Psoas muscle (tissue), 8 donors: ENCODE results near the gene OR2A14. TPM values are rescaled to one million over a fixed set of nuclear protein-coding genes. Genes with fewer than 3 reads are reported as not detected.

Experiments
- ATAC-seq, 4 donors: fragments of 200-7000 bp; cut with Tn5 transposase; one replicate each; pipeline ENCODE4 v1.9.1; 2020; ENCODE audit warnings: moderate library complexity in 3 of 4, mild to moderate bottlenecking in 2 of 4
- DNase-seq, 2 donors: peaks; one replicate each; pipeline ENCODE4 v3.0.0-alpha.2; 2020
- H3K27ac ChIP-seq: fragments of 200-600 bp; one replicate; pipeline ENCODE4 v1.8.0; 2022
- H3K27me3 ChIP-seq, 3 donors: fragments of 200-600 bp in 1 of 3; one replicate each; pipeline versions ENCODE4 v1.6.1 to v1.8.0; 2013 to 2022; ENCODE audit warnings: low read length in 2 of 3, mild to moderate bottlenecking in 2 of 3, moderate library complexity in 1 of 3; ENCODE audit not compliant: insufficient read depth in 3 of 3
- H3K36me3 ChIP-seq, 2 donors: fragments of 200-600 bp in 1 of 2; one replicate each; pipeline versions ENCODE4 v1.6.1 to v1.8.0; 2013 to 2022; ENCODE audit warnings: low read depth in 1 of 2, mild to moderate bottlenecking in 1 of 2, moderate library complexity in 1 of 2; ENCODE audit not compliant: insufficient read depth in 1 of 2
- H3K4me1 ChIP-seq: fragments of 200-600 bp; one replicate; pipeline ENCODE4 v1.8.0; 2022
- H3K4me3 ChIP-seq: fragments of 200-600 bp; one replicate; pipeline ENCODE4 v1.8.0; 2022; ENCODE audit warnings: mild to moderate bottlenecking
- H3K9me3 ChIP-seq: fragments of 200-600 bp; one replicate; pipeline ENCODE4 v1.8.0; 2022
- WGBS, 3 donors: extraction: QIAGEN DNeasy Blood & Tissue Kit; methylation state at CpG; one replicate each; pipeline versions ENCODE4 v1.1.6 to v1.1.7; 2013; 5-methylcytosine and 5-hydroxymethylcytosine counted together
- intact Hi-C, 2 donors: fragments of 100-400 bp; cut with DNase I; formaldehyde crosslinking; loops; one replicate each; pipeline versions ENCODE4 v1.11.0 to v1.14.2; 2022
- polyA plus RNA-seq, 3 donors: library from polyadenylated mRNA; stranded (reverse); fragments of 200-250 nt; gene quantifications; one replicate each; pipeline ENCODE4 v1.2.3, GENCODE V29; 2013
- total RNA-seq, 4 donors: library from RNA; stranded (reverse); fragmentation: NEBNext Ultra II Directional in 2 of 4; extraction: Animal tissue kit (Norgen Biotek cat#: 25700) in 2 of 4; gene quantifications; one replicate each; pipeline versions ENCODE4 v1.2.1 to v1.2.4, GENCODE V29; 2021 to 2023
- TF ChIP-seq, protein P1 (sequence below): fragments of 200-600 bp; IDR thresholded peaks from one replicate; pipeline ENCODE4 v1.8.0; 2022; ENCODE audit warnings: antibody characterized with exemption
- donor health status: healthy with polysubstance abuse.
- donor health status: DM: no; HTN: no; CAD: no; lungs with moderate emphysema.
- donor health status: Bipolar disorder and iron deficiency.
- donor health status: healthy.
- donor health status: DM: yes; HTN: yes; CAD: no.
- donor health status: DM: no; HTN: no; CAD: no.
- donor health status: DM: no; HTN: no; CAD: no.
- donor health status: DM: yes; HTN: yes; CAD: no.

OR2A14 gene
- total and polyA plus RNA-seq, 7 donors: not detected

DNA sequence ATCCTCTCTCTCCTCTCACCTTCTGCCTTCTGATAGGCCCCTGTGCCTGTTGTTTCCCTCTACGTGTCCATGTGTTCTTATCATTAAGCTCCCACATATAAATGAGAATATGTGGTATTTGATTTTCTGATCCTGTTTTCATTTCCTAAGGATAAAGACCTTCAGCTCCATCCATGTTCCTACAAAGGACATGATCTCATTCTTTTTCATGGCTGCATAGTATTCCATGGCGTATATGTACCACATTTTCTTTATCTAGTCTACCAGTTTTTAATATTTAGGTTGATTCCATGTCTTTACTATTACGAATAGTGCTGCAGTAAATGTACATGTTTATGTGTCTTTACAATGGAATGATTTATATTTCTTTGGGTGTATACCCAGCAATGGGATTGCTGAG is 32.3 kb upstream of the OR2A14 start:
- 85 to 88% (median 87%) methylated on average over 3 of the region's 3 CpGs for WGBS, 3 donors
- peaks cover 0 to 2% (median 0%) of the 10 kb centered on the region in 3 donors for H3K27me3 ChIP-seq
- intact Hi-C loops: no loop called here
- peaks cover 6% of the 10 kb centered on the region for H3K9me3 ChIP-seq
- H3K4me3 ChIP-seq: no peak overlapping the region
- H3K36me3 ChIP-seq: no peaks in the 10 kb centered on the region
- TF ChIP-seq, protein P1, sequence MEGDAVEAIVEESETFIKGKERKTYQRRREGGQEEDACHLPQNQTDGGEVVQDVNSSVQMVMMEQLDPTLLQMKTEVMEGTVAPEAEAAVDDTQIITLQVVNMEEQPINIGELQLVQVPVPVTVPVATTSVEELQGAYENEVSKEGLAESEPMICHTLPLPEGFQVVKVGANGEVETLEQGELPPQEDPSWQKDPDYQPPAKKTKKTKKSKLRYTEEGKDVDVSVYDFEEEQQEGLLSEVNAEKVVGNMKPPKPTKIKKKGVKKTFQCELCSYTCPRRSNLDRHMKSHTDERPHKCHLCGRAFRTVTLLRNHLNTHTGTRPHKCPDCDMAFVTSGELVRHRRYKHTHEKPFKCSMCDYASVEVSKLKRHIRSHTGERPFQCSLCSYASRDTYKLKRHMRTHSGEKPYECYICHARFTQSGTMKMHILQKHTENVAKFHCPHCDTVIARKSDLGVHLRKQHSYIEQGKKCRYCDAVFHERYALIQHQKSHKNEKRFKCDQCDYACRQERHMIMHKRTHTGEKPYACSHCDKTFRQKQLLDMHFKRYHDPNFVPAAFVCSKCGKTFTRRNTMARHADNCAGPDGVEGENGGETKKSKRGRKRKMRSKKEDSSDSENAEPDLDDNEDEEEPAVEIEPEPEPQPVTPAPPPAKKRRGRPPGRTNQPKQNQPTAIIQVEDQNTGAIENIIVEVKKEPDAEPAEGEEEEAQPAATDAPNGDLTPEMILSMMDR: no peak
- H3K4me1 ChIP-seq: no peaks in the 10 kb centered on the region
- DNase-seq (no peak), ATAC-seq (no peak)
- H3K27ac ChIP-seq: no peak overlapping the region

DNA sequence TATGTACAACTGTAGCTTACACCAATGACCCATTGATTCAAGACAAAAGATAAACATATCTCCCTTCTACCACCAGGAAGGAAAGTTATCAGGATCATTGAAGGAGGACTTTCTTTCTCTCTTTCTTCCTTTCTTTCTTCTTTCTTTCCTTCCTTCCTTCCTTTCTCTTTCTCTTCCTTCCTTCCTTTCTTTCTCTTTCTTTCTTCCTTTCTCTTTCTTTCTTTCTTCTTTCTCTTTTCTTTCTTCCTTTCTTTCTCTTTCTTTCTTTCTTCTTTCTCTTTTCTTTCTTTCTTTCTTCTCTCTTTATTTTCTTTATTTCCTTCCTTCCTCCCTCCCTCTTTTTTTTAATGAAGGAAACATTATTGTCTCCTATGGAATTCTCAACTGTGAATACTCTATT is 24.2 kb upstream of the OR2A14 start:
- Histone ChIP-seq H3K9me3 (no peaks in the 10 kb centered on the region), H3K4me3 (no peak overlapping the region), H3K27me3 (peaks cover 0 to 2% (median 0%) of the 10 kb centered on the region in 3 donors), H3K27ac (no peak overlapping the region), H3K36me3 (no peaks in the 10 kb centered on the region), H3K4me1 (no peaks in the 10 kb centered on the region)
- DNase-seq: no peak
- no peak for ATAC-seq
- TF ChIP-seq, protein P1: no peak
- intact Hi-C loops: no loop called here

DNA sequence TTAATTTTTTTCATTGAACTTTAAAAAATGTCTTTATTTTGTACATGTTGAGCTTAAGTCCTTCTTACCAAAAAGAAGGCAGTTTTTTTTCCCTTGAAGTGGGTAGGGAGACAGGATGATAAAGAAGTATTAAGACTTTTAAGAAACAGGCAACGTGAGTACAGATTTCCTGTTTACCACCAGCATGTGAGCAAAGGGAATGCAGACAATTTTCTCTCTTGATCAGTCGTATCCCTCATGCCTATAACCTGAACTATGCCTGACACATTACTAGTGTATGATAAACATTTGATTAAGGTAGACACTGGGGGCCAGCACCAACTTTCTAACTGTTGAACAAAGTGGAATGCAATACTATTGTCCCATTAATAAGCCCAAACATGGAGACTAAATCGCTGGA is 22.4 kb upstream of the OR2A14 start:
- no peaks in the 10 kb centered on the region for H3K9me3 ChIP-seq
- 51 to 58% (median 58%) methylated on average over 3 of the region's 3 CpGs for WGBS, 3 donors
- H3K27ac ChIP-seq: no peak overlapping the region
- H3K4me3 ChIP-seq: no peak overlapping the region
- ATAC-seq (no peak), DNase-seq (no peak)
- H3K4me1 ChIP-seq: no peaks in the 10 kb centered on the region
- intact Hi-C loops: no loop called here
- peaks cover 0 to 1% (median 0%) of the 10 kb centered on the region in 3 donors for H3K27me3 ChIP-seq
- no peaks in the 10 kb centered on the region for H3K36me3 ChIP-seq
- TF ChIP-seq, protein P1: no peak

DNA sequence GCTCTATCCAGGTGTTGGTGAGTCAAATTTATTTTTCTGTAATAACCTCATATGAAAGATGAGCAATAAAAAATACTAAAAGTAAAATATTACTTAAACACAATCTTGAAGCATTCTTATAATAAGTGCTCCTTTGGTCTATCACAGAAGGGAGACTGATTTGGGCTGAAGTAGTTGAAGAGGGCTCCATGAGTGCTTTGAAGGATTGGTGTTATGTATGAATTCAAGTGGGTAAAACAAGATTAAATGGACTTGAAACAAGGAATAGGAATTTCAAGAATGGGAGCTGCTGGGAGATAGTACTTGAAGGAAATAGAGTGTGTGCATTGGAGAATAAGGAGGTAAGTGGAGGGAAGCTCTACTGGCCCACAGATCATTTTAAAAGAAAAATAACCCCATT is 20.9 kb upstream of the OR2A14 start:
- ATAC-seq (no peak), DNase-seq (no peak)
- Histone ChIP-seq H3K4me1 (no peaks in the 10 kb centered on the region), H3K27me3 (no peaks in the 10 kb centered on the region), H3K9me3 (no peaks in the 10 kb centered on the region), H3K36me3 (no peaks in the 10 kb centered on the region), H3K27ac (no peak overlapping the region), H3K4me3 (no peak overlapping the region)
- intact Hi-C loops: no loop called here
- TF ChIP-seq, protein P1: no peak

DNA sequence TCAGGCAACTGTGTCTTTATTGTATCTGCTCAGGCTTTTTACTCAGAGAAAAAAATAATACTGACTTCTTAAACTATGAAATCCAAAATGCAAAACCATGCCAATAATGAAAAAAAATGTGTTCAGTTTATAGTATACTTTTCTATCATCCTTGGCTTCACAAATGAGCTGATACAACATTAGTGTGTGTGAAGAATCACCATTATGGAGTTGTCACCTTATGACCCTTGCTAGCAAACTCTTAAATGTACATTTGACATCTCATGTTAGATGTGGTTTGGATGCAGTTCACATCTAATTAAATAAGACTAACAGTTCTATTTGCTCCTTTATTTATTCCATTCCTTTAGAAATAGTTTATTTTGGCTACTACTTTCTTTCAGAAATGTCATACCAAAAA is 17.8 kb upstream of the OR2A14 start:
- ATAC-seq (no peak), DNase-seq (no peak)
- no peak overlapping the region for H3K4me3 ChIP-seq
- H3K9me3 ChIP-seq: no peaks in the 10 kb centered on the region
- intact Hi-C loops: no loop called here
- H3K4me1 ChIP-seq: no peaks in the 10 kb centered on the region
- no peaks in the 10 kb centered on the region for H3K27me3 ChIP-seq
- no peaks in the 10 kb centered on the region for H3K36me3 ChIP-seq
- TF ChIP-seq, protein P1: no peak
- no peak overlapping the region for H3K27ac ChIP-seq
